Gastrocnemius medialis (tissue), 4 donors: Measurements from ENCODE around the gene C11orf24.

ENCODE experiments used
- CTCF ChIP-seq, 5 experiments: fragments of 450-650 bp in 3 of 5; fragments of 200-600 bp in 2 of 5; sonication (generic) in 2 of 5; IDR thresholded peaks in 4 of 5; conservative IDR thresholded peaks in 1 of 5; 1 replicate in 4 of 5; 2 replicates in 1 of 5; pipeline ENCODE4 v1.5.1; 2016 to 2019; ENCODE audit warnings: antibody characterized with exemption in 5 of 5, mild to moderate bottlenecking in 3 of 5, moderate library complexity in 3 of 5
- POLR2A ChIP-seq, 2 donors: fragments of 450-650 bp; IDR thresholded peaks; one replicate each; pipeline ENCODE4 v1.6.1; 2017; ENCODE audit warnings: antibody characterized with exemption in 2 of 2, mild to moderate bottlenecking in 2 of 2, moderate library complexity in 2 of 2

GRCh38 chr11:68271023-68271780, 571 bp downstream of the C11orf24 start:
- TF ChIP-seq CTCF (IDR thresholded peaks at IDR 0.05 in 4 of 5, conservative IDR thresholded peaks at IDR 0.05 in 1 of 5), result peak in 4 of 5 experiments; percentile 39 to 54 (median 45)
- TF ChIP-seq POLR2A (IDR thresholded peaks at IDR 0.05), result no peak
